Keratinocyte (primary cell): Measurements from ENCODE around the gene C8B.

Source experiments
- EZH2 ChIP-seq: IDR thresholded peaks from one replicate; pipeline ENCODE4 v1.6.1; 2012; ENCODE audit warnings: inconsistent platforms, mild to moderate bottlenecking, low read length, moderate library complexity
- TF ChIP-seq, protein P1 (sequence below), 3 experiments: IDR thresholded peaks in 1 of 3; conservative IDR thresholded peaks in 1 of 3; optimal IDR thresholded peaks in 1 of 3; 2 replicates in 2 of 3; 3 replicates in 1 of 3; pipeline versions ENCODE3 to v1.5.1; 2011; ENCODE audit warnings: low read length in 3 of 3, mild to moderate bottlenecking in 3 of 3, moderate library complexity in 2 of 3, control low read depth in 1 of 3, inconsistent platforms in 1 of 3; ENCODE audit not compliant: insufficient read depth in 2 of 3; ENCODE audit errors: extremely low read depth in 1 of 3

GRCh38 chr1:56977910-56978309, 12.1 kb upstream of the C8B start:
- TF ChIP-seq, protein P1, sequence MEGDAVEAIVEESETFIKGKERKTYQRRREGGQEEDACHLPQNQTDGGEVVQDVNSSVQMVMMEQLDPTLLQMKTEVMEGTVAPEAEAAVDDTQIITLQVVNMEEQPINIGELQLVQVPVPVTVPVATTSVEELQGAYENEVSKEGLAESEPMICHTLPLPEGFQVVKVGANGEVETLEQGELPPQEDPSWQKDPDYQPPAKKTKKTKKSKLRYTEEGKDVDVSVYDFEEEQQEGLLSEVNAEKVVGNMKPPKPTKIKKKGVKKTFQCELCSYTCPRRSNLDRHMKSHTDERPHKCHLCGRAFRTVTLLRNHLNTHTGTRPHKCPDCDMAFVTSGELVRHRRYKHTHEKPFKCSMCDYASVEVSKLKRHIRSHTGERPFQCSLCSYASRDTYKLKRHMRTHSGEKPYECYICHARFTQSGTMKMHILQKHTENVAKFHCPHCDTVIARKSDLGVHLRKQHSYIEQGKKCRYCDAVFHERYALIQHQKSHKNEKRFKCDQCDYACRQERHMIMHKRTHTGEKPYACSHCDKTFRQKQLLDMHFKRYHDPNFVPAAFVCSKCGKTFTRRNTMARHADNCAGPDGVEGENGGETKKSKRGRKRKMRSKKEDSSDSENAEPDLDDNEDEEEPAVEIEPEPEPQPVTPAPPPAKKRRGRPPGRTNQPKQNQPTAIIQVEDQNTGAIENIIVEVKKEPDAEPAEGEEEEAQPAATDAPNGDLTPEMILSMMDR (optimal IDR thresholded peaks at IDR 0.05 in 1 of 3, IDR thresholded peaks at IDR 0.05 in 1 of 3, conservative IDR thresholded peaks at IDR 0.05 in 1 of 3; ENCODE audit: extremely low read depth in 1 of 3, insufficient read depth in 2 of 3, low read length in 3 of 3) = no peak
- TF ChIP-seq EZH2 = no peak
